HCT116 (cell line): ENCODE data around the gene TBC1D14. TPM values are rescaled to one million over a fixed set of nuclear protein-coding genes. Genes with fewer than 3 reads are reported as not detected.

Experiments used
- ATAC-seq: fragments of 200-7000 bp; cut with Tn5 transposase; 2 replicates; pipeline ENCODE4 v1.9.1; 2020; ENCODE audit warnings: mild to moderate bottlenecking, moderate library complexity
- BruUV-seq: library from RNA; stranded (reverse); fragments of 400-500 nt; replicated peaks from 2 replicates; lab custom pipeline; 2021; lab: Mats Ljungman, UMichigan
- CTCF ChIA-PET: fragments of 300-600 bp; sonication (Branson Sonifier 250); formaldehyde crosslinking; loops from one replicate; lab custom pipeline; 2021; ENCODE audit warnings: antibody characterized with exemption; lab: Charles Lee
- POLR2A ChIA-PET: fragments of 300-600, 350-600 bp; sonication (Branson Sonifier 250); formaldehyde crosslinking; loops from one replicate; lab custom pipeline; 2021; ENCODE audit warnings: antibody characterized with exemption; lab: Charles Lee
- RAD21 ChIA-PET, 2 experiments: fragments of 300-600 bp; sonication (Branson Sonifier 250); formaldehyde crosslinking; loops; one replicate each; lab custom pipeline; 2023; ENCODE audit warnings: low total read pairs in 2 of 2; ENCODE audit not compliant: uncharacterized antibody in 2 of 2, unreplicated experiment in 2 of 2, low non-redundant PET in 1 of 2; lab: Charles Lee
- DNase-seq: peaks from one replicate; pipeline ENCODE4 v3.0.0-alpha.2; 2010; ENCODE audit warnings: low read depth, low spot score
- H2AFZ ChIP-seq: fragments of 200-600 bp; shearing (Covaris generic), sonication (generic); 2 replicates; pipeline ENCODE4 v1.6.1; 2017; ENCODE audit warnings: low read depth, mixed run types, mixed read lengths, antibody characterized with exemption, low read length; ENCODE audit not compliant: poor library complexity, severe bottlenecking
- H3K27ac ChIP-seq: 2 replicates; pipeline ENCODE4 v1.5.1; 2012; ENCODE audit warnings: low read depth, low read length
- H3K27me3 ChIP-seq: fragments of 200-600 bp; sonication (generic); 2 replicates; pipeline ENCODE4 v1.6.1; 2016; ENCODE audit warnings: mixed run types, low read length, mixed read lengths; ENCODE audit not compliant: insufficient read depth
- H3K36me3 ChIP-seq, 2 experiments: fragments of 200-500 bp in 1 of 2; fragments of 200-600 bp in 1 of 2; sonication (Bioruptor generic) in 1 of 2; sonication (generic) in 1 of 2; 2 replicates each; pipeline versions ENCODE4 v1.5.1 to v1.6.1; 2014 to 2016; ENCODE audit warnings: low read length in 2 of 2, inconsistent platforms in 1 of 2, mixed read lengths in 1 of 2, mixed run types in 1 of 2; ENCODE audit not compliant: insufficient read depth in 2 of 2, control insufficient read depth in 1 of 2
- H3K4me1 ChIP-seq, 2 experiments: fragments of 200-600 bp in 1 of 2; sonication (generic) in 1 of 2; 2 replicates each; pipeline versions ENCODE4 v1.5.1 to v1.6.1; 2012 to 2017; ENCODE audit warnings: low read length in 2 of 2, inconsistent platforms in 1 of 2, mild to moderate bottlenecking in 1 of 2, mixed read lengths in 1 of 2, mixed run types in 1 of 2, moderate library complexity in 1 of 2; ENCODE audit not compliant: insufficient read depth in 2 of 2, control insufficient read depth in 1 of 2
- H3K4me2 ChIP-seq: fragments of 200-600 bp; sonication (generic); 2 replicates; pipeline ENCODE4 v1.6.1; 2017; ENCODE audit warnings: mixed run types, low read length, mixed read lengths
- H3K4me3 ChIP-seq, 2 experiments: fragments of 200-600 bp in 1 of 2; sonication (generic) in 1 of 2; replicated peaks in 1 of 2; 2 replicates each; pipeline ENCODE4 v1.5.1; 2011 to 2016; ENCODE audit warnings: low read length in 2 of 2, control low read depth in 1 of 2, low read depth in 1 of 2, mild to moderate bottlenecking in 1 of 2, mixed read lengths in 1 of 2, mixed run types in 1 of 2
- H3K79me2 ChIP-seq: fragments of 200-600 bp; sonication (generic); 2 replicates; pipeline ENCODE4 v1.6.1; 2017; ENCODE audit warnings: mild to moderate bottlenecking, mixed run types, low read length, moderate library complexity, mixed read lengths; ENCODE audit not compliant: insufficient read depth
- H3K9ac ChIP-seq: fragments of 200-600 bp; sonication (generic); 2 replicates; pipeline ENCODE4 v1.6.1; 2016; ENCODE audit warnings: low read length, mixed read lengths
- H3K9me2 ChIP-seq: fragments of 200-600 bp; sonication (generic), shearing (Covaris generic); 2 replicates; pipeline ENCODE4 v1.6.1; 2017; ENCODE audit warnings: mixed run types, mild to moderate bottlenecking, moderate library complexity; ENCODE audit not compliant: insufficient read depth
- H3K9me3 ChIP-seq, 2 experiments: fragments of 200-500 bp in 1 of 2; fragments of 200-600 bp in 1 of 2; sonication (Bioruptor generic) in 1 of 2; sonication (generic) in 1 of 2; 2 replicates each; pipeline ENCODE4 v1.6.1; 2014 to 2017; ENCODE audit warnings: low read length in 2 of 2, mixed read lengths in 2 of 2, inconsistent platforms in 1 of 2, low read depth in 1 of 2, mild to moderate bottlenecking in 1 of 2, mixed run types in 1 of 2, moderate library complexity in 1 of 2; ENCODE audit not compliant: control insufficient read depth in 1 of 2, insufficient read depth in 1 of 2
- H4K20me1 ChIP-seq: fragments of 200-600 bp; sonication (generic), shearing (Covaris generic); 2 replicates; pipeline ENCODE4 v1.6.1; 2017; ENCODE audit warnings: mixed run types, mild to moderate bottlenecking, moderate library complexity; ENCODE audit not compliant: insufficient read depth
- EZH2phosphoT487 ChIP-seq: fragments of 200-600 bp; IDR thresholded peaks from 2 replicates; pipeline ENCODE4 v1.6.1; 2018; ENCODE audit warnings: antibody characterized with exemption, borderline replicate concordance
- POLR2A ChIP-seq: IDR thresholded peaks from 2 replicates; pipeline ENCODE4 v1.7.0; 2011; ENCODE audit warnings: borderline replicate concordance; ENCODE audit not compliant: insufficient read depth, insufficient read length; ENCODE audit errors: extremely low read depth
- TCF7L2 ChIP-seq: IDR thresholded peaks from 2 replicates; pipeline ENCODE4 v1.7.0; 2011; ENCODE audit warnings: borderline replicate concordance, inconsistent platforms; ENCODE audit not compliant: insufficient read depth, insufficient read length; ENCODE audit errors: extremely low read depth
- ZFX ChIP-seq: fragments of 450-650 bp; IDR thresholded peaks from 2 replicates; pipeline ENCODE4 v1.6.1; 2017
- ZNF274 ChIP-seq: fragments of 200-500 bp; sonication (Bioruptor generic); IDR thresholded peaks from 2 replicates; pipeline ENCODE4 v1.6.1; 2014; ENCODE audit warnings: mild to moderate bottlenecking, low read depth, low read length, inconsistent platforms
- intact Hi-C: fragments of 100-400 bp; cut with micrococcal nuclease; formaldehyde crosslinking; loops from 2 replicates; pipeline ENCODE4 v1.10.0; 2022
- total RNA-seq: library from RNA; stranded (reverse); gene quantifications from one replicate; pipeline ENCODE4 v1.2.1, GENCODE V29; 2021; ENCODE audit not compliant: unreplicated experiment
- TF ChIP-seq, protein P1 (sequence below): IDR thresholded peaks from 2 replicates; pipeline ENCODE4 v1.6.1; 2011; ENCODE audit warnings: mild to moderate bottlenecking, low read length, moderate library complexity; ENCODE audit not compliant: insufficient replicate concordance; ENCODE audit errors: extremely low read depth
- TF ChIP-seq, protein P2 (sequence below), 3 experiments: fragments of 200-600 bp in 1 of 3; sonication (generic) in 1 of 3; IDR thresholded peaks in 2 of 3; conservative IDR thresholded peaks in 1 of 3; 2 replicates each; pipeline ENCODE4 v1.5.1; 2012 to 2017; ENCODE audit warnings: low read depth in 2 of 3, low read length in 2 of 3, antibody characterized with exemption in 1 of 3, borderline replicate concordance in 1 of 3, control low read depth in 1 of 3, mild to moderate bottlenecking in 1 of 3, mixed read lengths in 1 of 3, mixed run types in 1 of 3, moderate library complexity in 1 of 3; ENCODE audit not compliant: insufficient read depth in 1 of 3

The TBC1D14 gene
- total RNA-seq, 1 experiment from 2014 or later: 62.9 TPM

DNA sequence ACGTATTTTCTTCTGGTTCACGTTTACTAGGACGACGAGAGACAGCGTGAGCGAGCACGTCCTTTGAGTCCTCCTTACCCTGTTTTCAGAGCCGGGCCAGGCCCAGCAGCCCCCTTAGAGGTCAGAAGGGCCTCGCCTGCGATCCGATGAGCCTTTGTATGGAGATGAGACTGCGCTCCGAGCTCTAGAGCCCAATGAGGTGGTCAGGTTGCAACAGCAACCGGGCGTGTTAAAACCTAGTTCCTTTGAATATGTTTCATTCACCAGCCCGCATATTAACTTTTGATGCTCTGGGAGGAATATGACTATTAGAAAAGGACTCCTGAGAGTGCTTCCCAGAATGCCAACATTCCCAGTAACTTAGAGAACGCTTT, 77.9 kb downstream of the TBC1D14 start:
- ATAC-seq: no peak; the same call in 1 of the 2 replicates

DNA sequence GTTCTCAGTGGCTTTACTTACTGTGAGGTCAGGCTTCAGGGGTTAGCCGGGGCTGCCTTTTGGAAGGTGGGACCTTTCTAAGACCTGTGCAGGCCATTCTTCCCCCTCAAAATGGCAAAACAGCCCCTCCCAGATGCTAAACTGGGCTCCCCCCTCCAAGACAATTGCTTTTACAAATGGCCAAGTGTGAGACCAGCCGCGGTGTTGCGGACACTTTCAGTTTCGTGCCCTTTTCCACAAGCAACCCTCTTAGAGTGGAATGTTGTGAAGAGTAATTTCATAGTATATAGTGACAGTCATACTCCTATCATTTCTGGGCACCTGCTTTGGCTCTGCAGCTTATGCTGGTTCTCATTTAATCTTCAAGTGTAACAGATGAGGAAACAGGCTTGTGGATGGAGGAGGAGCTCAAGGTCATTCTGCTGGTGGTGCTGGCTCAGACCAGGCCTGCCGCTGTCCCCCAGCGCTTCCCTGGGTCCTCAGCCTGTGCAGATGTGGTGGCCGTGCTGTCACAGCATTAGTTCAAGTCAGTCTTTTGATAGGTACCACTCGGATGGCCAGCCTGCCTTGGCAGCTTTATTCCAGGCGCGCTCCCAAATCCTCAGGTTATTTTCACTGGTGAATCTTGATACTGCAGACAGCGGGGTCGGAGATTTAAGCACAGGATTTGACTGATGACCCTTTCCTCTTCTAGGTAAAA, 78.5 kb downstream of the TBC1D14 start:
- ChIA-PET POLR2A (interaction anchor here (2.1 kb wide), 1 partner anchor 11 kb away, joined by 11 read pairs; no protein-coding TSS in a partner anchor), RAD21 (no interaction called here), CTCF (no interaction called here)
- peaks cover 15 to 40% of the 10 kb centered on the region in 2 experiments; a peak in 2 of 4 replicates for H3K4me1 ChIP-seq
- H3K36me3 ChIP-seq: 0 out of 4 replicates have a peak, but pooled peaks cover 0 to 5% of the 10 kb centered on the region in 2 experiments
- peak overlapping the region; percentile 72 for H3K27ac ChIP-seq
- no peaks in the 10 kb centered on the region for H3K27me3 ChIP-seq
- no peak for TF ChIP-seq EZH2phosphoT487
- TF ChIP-seq, protein P1, sequence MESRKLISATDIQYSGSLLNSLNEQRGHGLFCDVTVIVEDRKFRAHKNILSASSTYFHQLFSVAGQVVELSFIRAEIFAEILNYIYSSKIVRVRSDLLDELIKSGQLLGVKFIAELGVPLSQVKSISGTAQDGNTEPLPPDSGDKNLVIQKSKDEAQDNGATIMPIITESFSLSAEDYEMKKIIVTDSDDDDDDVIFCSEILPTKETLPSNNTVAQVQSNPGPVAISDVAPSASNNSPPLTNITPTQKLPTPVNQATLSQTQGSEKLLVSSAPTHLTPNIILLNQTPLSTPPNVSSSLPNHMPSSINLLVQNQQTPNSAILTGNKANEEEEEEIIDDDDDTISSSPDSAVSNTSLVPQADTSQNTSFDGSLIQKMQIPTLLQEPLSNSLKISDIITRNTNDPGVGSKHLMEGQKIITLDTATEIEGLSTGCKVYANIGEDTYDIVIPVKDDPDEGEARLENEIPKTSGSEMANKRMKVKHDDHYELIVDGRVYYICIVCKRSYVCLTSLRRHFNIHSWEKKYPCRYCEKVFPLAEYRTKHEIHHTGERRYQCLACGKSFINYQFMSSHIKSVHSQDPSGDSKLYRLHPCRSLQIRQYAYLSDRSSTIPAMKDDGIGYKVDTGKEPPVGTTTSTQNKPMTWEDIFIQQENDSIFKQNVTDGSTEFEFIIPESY: no peak
- TF ChIP-seq, protein P2, sequence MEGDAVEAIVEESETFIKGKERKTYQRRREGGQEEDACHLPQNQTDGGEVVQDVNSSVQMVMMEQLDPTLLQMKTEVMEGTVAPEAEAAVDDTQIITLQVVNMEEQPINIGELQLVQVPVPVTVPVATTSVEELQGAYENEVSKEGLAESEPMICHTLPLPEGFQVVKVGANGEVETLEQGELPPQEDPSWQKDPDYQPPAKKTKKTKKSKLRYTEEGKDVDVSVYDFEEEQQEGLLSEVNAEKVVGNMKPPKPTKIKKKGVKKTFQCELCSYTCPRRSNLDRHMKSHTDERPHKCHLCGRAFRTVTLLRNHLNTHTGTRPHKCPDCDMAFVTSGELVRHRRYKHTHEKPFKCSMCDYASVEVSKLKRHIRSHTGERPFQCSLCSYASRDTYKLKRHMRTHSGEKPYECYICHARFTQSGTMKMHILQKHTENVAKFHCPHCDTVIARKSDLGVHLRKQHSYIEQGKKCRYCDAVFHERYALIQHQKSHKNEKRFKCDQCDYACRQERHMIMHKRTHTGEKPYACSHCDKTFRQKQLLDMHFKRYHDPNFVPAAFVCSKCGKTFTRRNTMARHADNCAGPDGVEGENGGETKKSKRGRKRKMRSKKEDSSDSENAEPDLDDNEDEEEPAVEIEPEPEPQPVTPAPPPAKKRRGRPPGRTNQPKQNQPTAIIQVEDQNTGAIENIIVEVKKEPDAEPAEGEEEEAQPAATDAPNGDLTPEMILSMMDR (IDR thresholded peaks at IDR 0.05 in 2 of 3, conservative IDR thresholded peaks at IDR 0.05 in 1 of 3; ENCODE audit: borderline replicate concordance in 1 of 3, insufficient read depth in 1 of 3, low read depth in 2 of 3, low read length in 2 of 3): no peak
- no peak for TF ChIP-seq TCF7L2
- TF ChIP-seq POLR2A: no peak
- H3K4me3 ChIP-seq: peak overlapping the region; percentile 84 to 90
- peak overlapping the region; percentile 97 for H3K4me2 ChIP-seq
- ATAC-seq: no peak
- intact Hi-C loops: loop anchor here (5.0 kb wide), 1 partner anchor 81 kb away; the partner anchor contains the start of gene TBC1D14
- H4K20me1 ChIP-seq: no peaks in the 10 kb centered on the region
- DNase-seq: no peak
- BruUV-seq: no TSS peak
- peak overlapping the region; percentile 83 for H3K9ac ChIP-seq
- no peaks in the 10 kb centered on the region for H3K9me3 ChIP-seq
- no peaks in the 10 kb centered on the region for H3K9me2 ChIP-seq
- peaks cover 66% of the 10 kb centered on the region for H3K79me2 ChIP-seq
- no peak overlapping the region for H2AFZ ChIP-seq

More for the DNA sequence above, 77.9 kb downstream of the TBC1D14 start:
- ChIA-PET CTCF (no interaction called here), POLR2A (interaction anchor here (2.1 kb wide), 1 partner anchor 11 kb away, joined by 11 read pairs; no protein-coding TSS in a partner anchor), RAD21 (no interaction called here)
- Histone ChIP-seq H3K4me2 (peak overlapping the region; percentile 97), H4K20me1 (no peaks in the 10 kb centered on the region), H3K9me3 (no peaks in the 10 kb centered on the region), H3K27ac (peak overlapping the region; percentile 72), H3K4me3 (peak overlapping the region; percentile 84 to 90), H3K27me3 (no peaks in the 10 kb centered on the region), H3K4me1 (peaks cover 15 to 40% of the 10 kb centered on the region in 2 experiments; a peak in 2 of 4 replicates), H3K36me3 (0 out of 4 replicates have a peak, but pooled peaks cover 0 to 5% of the 10 kb centered on the region in 2 experiments), H2AFZ (no peak overlapping the region), H3K79me2 (peaks cover 60% of the 10 kb centered on the region), H3K9ac (peak overlapping the region; percentile 83), H3K9me2 (no peaks in the 10 kb centered on the region)
- TSS peak; percentile 37 for BruUV-seq
- DNase-seq: no peak
- TF ChIP-seq ZFX (peak; percentile 58; the same call in 1 of the 2 replicates), ZNF274 (no peak)
- intact Hi-C loops: loop anchor here (1.0 to 5.0 kb wide), 2 partner anchors 80 to 81 kb away; partner anchors contain the start of genes GRPEL1 and TBC1D14
